ENCODE data around the gene DHTKD1. TPM values are rescaled to one million over a fixed set of nuclear protein-coding genes. Genes with fewer than 3 reads are reported as not detected.

The DHTKD1 gene
- polyA plus RNA-seq, 1 experiment, result 21.5 TPM

- no peak for TF ChIP-seq CTCF (IDR thresholded peaks at IDR 0.05; ENCODE audit: low read depth, low read length)
- Histone ChIP-seq H3K27me3 (ENCODE audit: control insufficient read depth, insufficient read depth, low read length) (no peaks in the 10 kb centered on the region), H3K27ac (ENCODE audit: low read depth, low read length) (no peak overlapping the region), H3K4me3 (ENCODE audit: low read depth, low read length) (no peak overlapping the region), H3K9me3 (ENCODE audit: control insufficient read depth, insufficient read depth, low read length) (no peaks in the 10 kb centered on the region)
- ChIA-PET POLR2A (interaction anchor here (0.6 kb wide), 1 partner anchor 16 kb away, joined by 3 read pairs; no protein-coding TSS in a partner anchor), CTCF (no interaction called here)
- DNase-seq (ENCODE audit: low read depth, low spot score), result no peak
Observed at GRCh38 chr10:12111528-12111927, 42.8 kb downstream of the DHTKD1 start.

GRCh38 chr10:12113627-12114026, 44.9 kb downstream of the DHTKD1 start:
- ChIA-PET POLR2A (no interaction called here), CTCF (no interaction called here)
- no peaks in the 10 kb centered on the region for H3K9me3 ChIP-seq (ENCODE audit: control insufficient read depth, insufficient read depth, low read length)
- no peak for DNase-seq (ENCODE audit: low read depth, low spot score)
- no peak for TF ChIP-seq CTCF (IDR thresholded peaks at IDR 0.05; ENCODE audit: low read depth, low read length)
- H3K27me3 ChIP-seq (ENCODE audit: control insufficient read depth, insufficient read depth, low read length), result no peaks in the 10 kb centered on the region
- H3K4me3 ChIP-seq (ENCODE audit: low read depth, low read length), result no peak overlapping the region
- H3K27ac ChIP-seq (ENCODE audit: low read depth, low read length), result no peak overlapping the region

- H3K9me3 ChIP-seq (ENCODE audit: control insufficient read depth, insufficient read depth, low read length), result no peaks in the 10 kb centered on the region
- POLR2A ChIA-PET, result no interaction called here
- H3K4me3 ChIP-seq (ENCODE audit: low read depth, low read length), result no peak overlapping the region
- no peak overlapping the region for H3K27ac ChIP-seq (ENCODE audit: low read depth, low read length)
- TF ChIP-seq CTCF (IDR thresholded peaks at IDR 0.05; ENCODE audit: low read depth, low read length), result no peak
- DNase-seq (ENCODE audit: low read depth, low spot score), result no peak
- CTCF ChIA-PET, result no interaction called here
- no peaks in the 10 kb centered on the region for H3K27me3 ChIP-seq (ENCODE audit: control insufficient read depth, insufficient read depth, low read length)
Observed at GRCh38 chr10:12121673-12122072, 52.9 kb downstream of the DHTKD1 start.

GRCh38 chr10:12129222-12130111, 60.7 kb downstream of the DHTKD1 start, which contains the start of gene SEC61A2:
SEC61A2 (plus strand) TSS chr10:12129677; CDS start chr10:12129788, 111 bp downstream.
- POLR2A ChIA-PET, result no interaction called here
- CTCF ChIA-PET, result interaction anchor here (0.6 to 1.7 kb wide), 5 partner anchors 11 to 86 kb away, joined by 3 to 6 read pairs (median 3); partner anchors contain the start of gene NUDT5

More at GRCh38 chr10:12129222-12130111, 60.7 kb downstream of the DHTKD1 start, which contains the start of gene SEC61A2:
- TF ChIP-seq CTCF (IDR thresholded peaks at IDR 0.05; ENCODE audit: low read depth, low read length), result no peak
- DNase-seq (ENCODE audit: low read depth, low spot score), result peak; percentile 66
- H3K27ac ChIP-seq (ENCODE audit: low read depth, low read length), result peak within 1 kb of the TSS; percentile 57
- no peaks in the 10 kb centered on the region for H3K27me3 ChIP-seq (ENCODE audit: control insufficient read depth, insufficient read depth, low read length)
- no peaks in the 10 kb centered on the region for H3K9me3 ChIP-seq (ENCODE audit: control insufficient read depth, insufficient read depth, low read length)
- peak within 1 kb of the TSS; percentile 84 for H3K4me3 ChIP-seq (ENCODE audit: low read depth, low read length)
